A673 (cell line): ENCODE measurements around the gene FASN.

Experiments
- CTCF ChIP-seq: fragments of 300-800, 200-600 bp; sonication (generic); conservative IDR thresholded peaks from 2 replicates; pipeline ENCODE4 v1.5.1; 2017; ENCODE audit warnings: low read depth, mild to moderate bottlenecking, antibody characterized with exemption, low read length, moderate library complexity, mixed read lengths
- EZH2 ChIP-seq: fragments of 200-600 bp; sonication (generic); IDR thresholded peaks from 2 replicates; pipeline ENCODE4 v1.6.1; 2017; ENCODE audit warnings: borderline replicate concordance, low read depth, mild to moderate bottlenecking, mixed read lengths, antibody characterized with exemption, low read length; ENCODE audit not compliant: poor library complexity, severe bottlenecking

GRCh38 chr17:82124101-82124500 lies 26.1 kb upstream of the FASN start:
- no peak for TF ChIP-seq EZH2
- no peak for TF ChIP-seq CTCF
